Coronary artery (tissue), 2 donors: ENCODE measurements around the gene KIF22.
A peak's percentile ranks its signal among the peaks of the same experiment; 100 is the strongest.

Experiments
- DNase-seq: peaks from one replicate; pipeline ENCODE4 v3.0.0-alpha.2; 2017; ENCODE audit warnings: low spot score
- H3K27ac ChIP-seq, 2 donors: fragments of 200-600 bp; sonication (generic); one replicate each; pipeline ENCODE4 v1.5.1; 2016 to 2019
- H3K4me3 ChIP-seq: fragments of 200-600 bp; sonication (generic); 2 replicates; pipeline ENCODE4 v1.5.1; 2016; ENCODE audit warnings: mild to moderate bottlenecking, moderate library complexity
- CTCF ChIP-seq: fragments of 200-600 bp; sonication (generic); IDR thresholded peaks from one replicate; pipeline ENCODE4 v1.5.1; 2019; ENCODE audit warnings: antibody characterized with exemption

The KIF22 gene

DNA sequence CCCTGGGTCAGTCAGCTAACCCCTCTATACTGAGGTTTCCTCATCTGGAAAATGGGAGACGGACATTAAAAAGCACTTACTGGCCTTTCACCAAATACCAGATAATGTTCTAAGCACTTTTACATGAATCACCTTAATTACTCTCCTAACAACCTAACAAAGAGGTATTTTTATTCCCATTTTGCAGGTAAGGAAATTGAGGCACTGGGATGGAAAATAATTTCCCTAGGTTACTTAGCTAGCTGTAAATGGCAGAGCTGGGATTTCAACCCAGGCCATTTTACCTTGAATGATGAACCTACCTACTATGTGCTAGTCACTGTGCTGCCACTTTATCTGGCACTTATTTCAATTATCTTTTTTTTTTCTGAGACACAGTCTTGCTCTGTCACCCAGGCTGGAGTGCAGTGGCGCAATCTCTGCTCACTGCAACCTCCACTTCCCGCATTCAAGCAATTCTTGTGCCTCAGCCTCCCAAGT is 3.7 kb downstream of the KIF22 start:
- H3K27ac ChIP-seq = no peak overlapping the region
- no peak for TF ChIP-seq CTCF
- DNase-seq = no peak
- no peak overlapping the region for H3K4me3 ChIP-seq

DNA sequence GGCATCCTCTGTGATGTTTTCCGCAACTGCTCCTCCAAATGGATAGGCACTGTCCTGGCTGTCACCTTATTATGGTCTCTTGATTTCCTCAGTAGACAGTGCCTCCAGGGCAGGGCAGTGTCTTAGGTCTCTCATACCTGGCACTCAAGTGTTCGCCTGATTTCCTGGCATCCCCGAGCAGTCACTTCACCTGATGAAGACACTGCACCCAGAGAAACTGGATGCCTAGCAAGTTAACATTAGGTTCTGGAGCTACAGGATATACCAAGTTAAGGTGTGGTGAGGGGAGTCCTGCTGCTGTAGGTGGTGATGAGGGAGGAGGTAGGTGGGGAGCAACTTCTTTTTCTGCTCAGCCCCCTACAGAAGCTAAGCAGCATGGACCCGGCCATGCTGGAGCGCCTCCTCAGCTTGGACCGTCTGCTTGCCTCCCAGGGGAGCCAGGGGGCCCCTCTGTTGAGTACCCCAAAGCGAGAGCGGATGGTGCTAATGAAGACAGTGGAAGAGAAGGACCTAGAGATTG is 11.9 kb downstream of the KIF22 start:
- no peak for DNase-seq
- Histone ChIP-seq H3K4me3 (no peak overlapping the region), H3K27ac (no peak overlapping the region)
- TF ChIP-seq CTCF = no peak

- TF ChIP-seq CTCF = no peak
- Histone ChIP-seq H3K4me3 (peak overlapping the region; percentile 80), H3K27ac (peak overlapping the region; percentile 95 to 98)
- DNase-seq = no peak
Measured at GRCh38 chr16:29804020-29804419, 13.5 kb downstream of the KIF22 start.

DNA sequence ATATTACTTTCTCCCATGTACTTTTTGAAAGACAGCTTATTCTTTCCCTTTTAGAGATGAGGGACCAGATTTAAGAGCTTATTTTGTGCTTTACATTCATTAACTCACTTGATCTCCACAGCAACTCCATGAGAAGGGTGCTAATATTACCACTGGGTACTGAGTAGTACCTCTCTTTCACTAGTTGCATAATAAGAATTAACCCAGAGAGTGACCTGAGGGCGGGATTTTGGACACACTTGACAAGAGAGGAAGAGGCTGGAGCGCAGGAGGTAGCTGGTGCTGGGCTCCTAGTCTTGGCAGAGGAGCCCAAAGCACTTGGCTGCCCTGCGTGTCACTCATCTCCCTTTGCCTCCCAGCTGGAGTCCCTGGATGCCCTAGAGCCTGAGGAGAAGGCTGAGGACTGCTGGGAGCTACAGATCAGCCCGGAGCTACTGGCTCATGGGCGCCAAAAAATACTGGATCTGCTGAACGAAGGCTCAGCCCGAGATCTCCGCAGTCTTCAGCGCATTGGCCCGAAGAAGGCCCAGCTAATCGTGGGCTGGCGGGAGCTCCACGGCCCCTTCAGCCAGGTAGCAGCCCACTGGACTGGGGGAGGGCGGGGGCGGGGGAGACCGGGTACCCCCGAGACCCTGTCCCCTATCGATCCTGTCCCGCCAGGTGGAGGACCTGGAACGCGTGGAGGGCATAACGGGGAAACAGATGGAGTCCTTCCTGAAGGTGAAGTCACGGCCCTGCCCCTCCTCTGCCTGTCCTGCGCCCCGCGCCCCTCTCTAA is 14.1 kb downstream of the KIF22 start:
- TF ChIP-seq CTCF = no peak
- peak; percentile 81 for DNase-seq
- H3K27ac ChIP-seq = peak overlapping the region; percentile 95 to 98
- peak overlapping the region; percentile 80 for H3K4me3 ChIP-seq

- H3K4me3 ChIP-seq = peak overlapping the region; percentile 80
- H3K27ac ChIP-seq = peak overlapping the region; percentile 95 to 98
- TF ChIP-seq CTCF = no peak
- peak; percentile 99 for DNase-seq
Measured at GRCh38 chr16:29805232-29806098, 14.9 kb downstream of the KIF22 start.

DNA sequence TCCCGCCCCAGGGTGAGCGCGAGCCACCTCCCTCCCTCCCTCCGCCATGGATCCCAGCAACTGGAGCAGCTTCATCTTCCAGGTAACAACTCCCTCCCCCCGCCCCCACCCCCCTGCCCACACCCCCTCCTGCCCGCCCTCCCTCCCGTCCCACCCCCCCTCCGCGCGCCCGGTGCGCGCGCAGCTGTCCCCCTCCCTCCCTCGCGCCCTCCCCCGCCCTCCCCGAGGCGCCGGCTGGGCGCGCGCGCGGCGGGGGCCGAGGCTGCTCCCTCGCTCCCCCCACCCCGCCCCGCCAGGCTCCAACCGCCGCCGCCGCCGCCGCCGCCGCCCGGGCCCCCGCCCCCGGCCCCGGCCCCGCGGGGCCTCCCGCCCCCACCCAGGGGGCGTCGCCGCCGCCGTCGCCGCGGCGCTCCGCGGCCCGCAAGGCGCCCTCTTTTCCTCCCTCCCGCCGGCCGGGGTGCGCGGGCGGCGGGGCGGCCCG is 15.6 kb downstream of the KIF22 start, which contains the start of gene MAZ:
TSS of gene MAZ (plus strand) at position 431 of the 481 bp plus-strand sequence. CDS start 173 bp downstream, outside the sequence.
- DNase-seq = no peak
- H3K4me3 ChIP-seq = peak within 1 kb of the TSS; percentile 80
- H3K27ac ChIP-seq = peak within 1 kb of the TSS; percentile 95 to 98
- TF ChIP-seq CTCF = no peak
